H9 (cell line): ENCODE measurements around the gene FICD. TPM values are rescaled to one million over a fixed set of nuclear protein-coding genes. Genes with fewer than 3 reads are reported as not detected.

Experiments
- DNase-seq: peaks from one replicate; pipeline ENCODE4 v3.0.0-alpha.2; 2017
- H2AFZ ChIP-seq: one replicate; pipeline ENCODE4 v1.6.1; 2013; ENCODE audit warnings: mild to moderate bottlenecking, low read length, control low read depth, moderate library complexity
- H2AK5ac ChIP-seq: 2 replicates; pipeline ENCODE4 v1.6.1; 2013; ENCODE audit warnings: low read length, control low read depth, mixed read lengths; ENCODE audit not compliant: insufficient read length
- H2BK120ac ChIP-seq: one replicate; pipeline ENCODE4 v1.6.1; 2013; ENCODE audit warnings: low read depth, mild to moderate bottlenecking, low read length, control low read depth, inconsistent platforms; ENCODE audit not compliant: poor library complexity, severe bottlenecking
- H2BK12ac ChIP-seq: 2 replicates; pipeline ENCODE4 v1.6.1; 2013; ENCODE audit warnings: low read length, control low read depth, mixed read lengths, low read depth; ENCODE audit not compliant: insufficient read length
- H2BK15ac ChIP-seq: 2 replicates; pipeline ENCODE4 v1.6.1; 2013; ENCODE audit warnings: low read depth, low read length, control low read depth
- H2BK20ac ChIP-seq: one replicate; pipeline ENCODE4 v1.6.1; 2013; ENCODE audit warnings: low read depth, mild to moderate bottlenecking, low read length, control low read depth, inconsistent platforms; ENCODE audit not compliant: poor library complexity, severe bottlenecking
- H2BK5ac ChIP-seq: 2 replicates; pipeline ENCODE4 v1.6.1; 2013; ENCODE audit warnings: low read length, control low read depth, mixed read lengths; ENCODE audit not compliant: insufficient read length
- H3K14ac ChIP-seq: 2 replicates; pipeline ENCODE4 v1.6.1; 2013; ENCODE audit warnings: low read length, control low read depth; ENCODE audit not compliant: insufficient read depth
- H3K18ac ChIP-seq: 2 replicates; pipeline ENCODE4 v1.6.1; 2013; ENCODE audit warnings: low read depth, mild to moderate bottlenecking, mixed read lengths, low read length, control low read depth; ENCODE audit not compliant: insufficient read length
- H3K23ac ChIP-seq: 2 replicates; pipeline ENCODE4 v1.6.1; 2013; ENCODE audit warnings: low read length, control low read depth, mixed read lengths, low read depth; ENCODE audit not compliant: insufficient read length
- H3K23me2 ChIP-seq: 2 replicates; pipeline ENCODE4 v1.6.1; 2013; ENCODE audit warnings: low read depth, mild to moderate bottlenecking, mixed read lengths, low read length, control low read depth; ENCODE audit not compliant: insufficient read length, poor library complexity, severe bottlenecking
- H3K27ac ChIP-seq: 2 replicates; pipeline ENCODE4 v1.5.1; 2013; ENCODE audit warnings: low read length, control low read depth, mixed read lengths, low read depth; ENCODE audit not compliant: insufficient read length
- H3K27me3 ChIP-seq: 2 replicates; pipeline ENCODE4 v1.6.1; 2013; ENCODE audit warnings: low read length, control low read depth, inconsistent platforms; ENCODE audit not compliant: insufficient read depth
- H3K4ac ChIP-seq: 2 replicates; pipeline ENCODE4 v1.6.1; 2013; ENCODE audit warnings: low read depth, mild to moderate bottlenecking, control low read depth, inconsistent platforms, low read length, moderate library complexity
- H3K4me1 ChIP-seq: 2 replicates; pipeline ENCODE4 v1.6.1; 2013; ENCODE audit warnings: low read length, control low read depth, inconsistent platforms; ENCODE audit not compliant: insufficient read depth
- H3K4me2 ChIP-seq: 2 replicates; pipeline ENCODE4 v1.6.1; 2013; ENCODE audit warnings: low read length, control low read depth, mixed read lengths; ENCODE audit not compliant: insufficient read length, insufficient read depth
- H3K56ac ChIP-seq: 2 replicates; pipeline ENCODE4 v1.6.1; 2013; ENCODE audit warnings: low read depth, mild to moderate bottlenecking, mixed read lengths, low read length, control low read depth; ENCODE audit not compliant: insufficient read length
- H3K79me1 ChIP-seq: 2 replicates; pipeline ENCODE4 v1.6.1; 2013; ENCODE audit warnings: low read depth, mild to moderate bottlenecking, moderate library complexity, low read length, control low read depth, inconsistent platforms; ENCODE audit not compliant: insufficient read depth, poor library complexity, severe bottlenecking
- H3K79me2 ChIP-seq: 2 replicates; pipeline ENCODE4 v1.6.1; 2013; ENCODE audit warnings: low read length, control low read depth, inconsistent platforms; ENCODE audit not compliant: insufficient read depth
- H3K9ac ChIP-seq: 2 replicates; pipeline ENCODE4 v1.6.1; 2013; ENCODE audit warnings: low read length, control low read depth, mixed read lengths; ENCODE audit not compliant: insufficient read length; ENCODE audit errors: extremely low read depth
- H3K9me3 ChIP-seq: one replicate; pipeline ENCODE4 v1.6.1; 2013; ENCODE audit warnings: low read depth, low read length, inconsistent platforms; ENCODE audit not compliant: control insufficient read depth
- H3T11ph ChIP-seq: one replicate; pipeline ENCODE4 v1.6.1; 2013; ENCODE audit warnings: mild to moderate bottlenecking, low read length, control low read depth, inconsistent platforms
- H4K20me1 ChIP-seq: one replicate; pipeline ENCODE4 v1.6.1; 2013; ENCODE audit not compliant: control insufficient read depth, insufficient read length, insufficient read depth
- H4K5ac ChIP-seq: 2 replicates; pipeline ENCODE4 v1.6.1; 2013; ENCODE audit warnings: low read depth, mild to moderate bottlenecking, mixed read lengths, low read length, control low read depth; ENCODE audit not compliant: insufficient read length
- H4K8ac ChIP-seq: replicated peaks from 2 replicates; pipeline ENCODE4 v1.6.1; 2013; ENCODE audit warnings: low read length, control low read depth, mixed read lengths, low read depth; ENCODE audit not compliant: insufficient read length
- H4K91ac ChIP-seq: 2 replicates; pipeline ENCODE4 v1.6.1; 2013; ENCODE audit warnings: low read depth, mild to moderate bottlenecking, moderate library complexity, mixed read lengths, low read length, control low read depth; ENCODE audit not compliant: insufficient read length
- H3K27ac Mint-ChIP-seq, 3 experiments: 2 replicates in 2 of 3; 3 replicates in 1 of 3; pipeline ENCODE4 v1.8.0; 2020 to 2021; ENCODE audit warnings: mixed read lengths in 3 of 3, mild to moderate bottlenecking in 1 of 3, moderate library complexity in 1 of 3
- H3K27me3 Mint-ChIP-seq: 2 replicates; pipeline ENCODE4 v1.8.0; 2021; ENCODE audit warnings: low read depth, mild to moderate bottlenecking, moderate library complexity, mixed read lengths
- H3K36me3 Mint-ChIP-seq, 3 experiments: 2 replicates in 2 of 3; 3 replicates in 1 of 3; pipeline ENCODE4 v1.8.0; 2020 to 2021; ENCODE audit warnings: low read depth in 3 of 3, mixed read lengths in 3 of 3; ENCODE audit not compliant: insufficient read depth in 1 of 3
- H3K4me1 Mint-ChIP-seq, 2 experiments: 2 replicates each; pipeline ENCODE4 v1.8.0; 2020; ENCODE audit warnings: mixed read lengths in 2 of 2
- H3K4me3 Mint-ChIP-seq, 2 experiments: 2 replicates in 1 of 2; 3 replicates in 1 of 2; pipeline ENCODE4 v1.8.0; 2020 to 2021; ENCODE audit warnings: mild to moderate bottlenecking in 2 of 2, mixed read lengths in 2 of 2, moderate library complexity in 1 of 2
- H3K9me3 Mint-ChIP-seq, 2 experiments: 2 replicates in 1 of 2; 3 replicates in 1 of 2; pipeline ENCODE4 v1.8.0; 2020; ENCODE audit warnings: mild to moderate bottlenecking in 2 of 2, mixed read lengths in 2 of 2, moderate library complexity in 1 of 2
- WGBS: extraction: QIAGEN DNeasy Blood & Tissue Kit; methylation state at CpG from one replicate; pipeline ENCODE4 v1.1.7; 2013; ENCODE audit warnings: missing lambda C conversion rate, low lambda C conversion rate, mixed read lengths; ENCODE audit not compliant: insufficient read length; ENCODE audit errors: extremely low coverage; 5-methylcytosine and 5-hydroxymethylcytosine counted together
- total RNA-seq: library from RNA; stranded (reverse); gene quantifications from 2 replicates; pipeline ENCODE4 v1.2.1, GENCODE V29; 2021
- TF ChIP-seq, protein P1 (sequence below): fragments of 200-600 bp; sonication (generic); conservative IDR thresholded peaks from 3 replicates; pipeline ENCODE4 v1.8.0; 2021; ENCODE audit warnings: antibody characterized with exemption, mild to moderate bottlenecking

FICD gene
- total RNA-seq, 1 experiment from 2014 or later = 5.1 TPM

- TF ChIP-seq, protein P1, sequence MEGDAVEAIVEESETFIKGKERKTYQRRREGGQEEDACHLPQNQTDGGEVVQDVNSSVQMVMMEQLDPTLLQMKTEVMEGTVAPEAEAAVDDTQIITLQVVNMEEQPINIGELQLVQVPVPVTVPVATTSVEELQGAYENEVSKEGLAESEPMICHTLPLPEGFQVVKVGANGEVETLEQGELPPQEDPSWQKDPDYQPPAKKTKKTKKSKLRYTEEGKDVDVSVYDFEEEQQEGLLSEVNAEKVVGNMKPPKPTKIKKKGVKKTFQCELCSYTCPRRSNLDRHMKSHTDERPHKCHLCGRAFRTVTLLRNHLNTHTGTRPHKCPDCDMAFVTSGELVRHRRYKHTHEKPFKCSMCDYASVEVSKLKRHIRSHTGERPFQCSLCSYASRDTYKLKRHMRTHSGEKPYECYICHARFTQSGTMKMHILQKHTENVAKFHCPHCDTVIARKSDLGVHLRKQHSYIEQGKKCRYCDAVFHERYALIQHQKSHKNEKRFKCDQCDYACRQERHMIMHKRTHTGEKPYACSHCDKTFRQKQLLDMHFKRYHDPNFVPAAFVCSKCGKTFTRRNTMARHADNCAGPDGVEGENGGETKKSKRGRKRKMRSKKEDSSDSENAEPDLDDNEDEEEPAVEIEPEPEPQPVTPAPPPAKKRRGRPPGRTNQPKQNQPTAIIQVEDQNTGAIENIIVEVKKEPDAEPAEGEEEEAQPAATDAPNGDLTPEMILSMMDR = no peak
- H3T11ph ChIP-seq = no peak overlapping the region
- H4K20me1 ChIP-seq = no peaks in the 10 kb centered on the region
- no peak overlapping the region for H4K8ac ChIP-seq
- no peak overlapping the region for H3K18ac ChIP-seq
- no peak overlapping the region for H3K4ac ChIP-seq
- peaks cover 8% of the 10 kb centered on the region for H3K79me2 ChIP-seq
- H3K9ac ChIP-seq = no peak overlapping the region
- peaks cover 19 to 59% (median 56%) of the 10 kb centered on the region in 3 experiments; a peak in 6 of 7 replicates for H3K36me3 Mint-ChIP-seq
- H3K14ac ChIP-seq = no peak overlapping the region
- H4K91ac ChIP-seq = no peak overlapping the region
- H3K4me2 ChIP-seq = no peak overlapping the region
- H3K9me3 ChIP-seq = no peaks in the 10 kb centered on the region
- no peaks in the 10 kb centered on the region for H3K27me3 Mint-ChIP-seq
- H2BK12ac ChIP-seq = no peak overlapping the region
- no peak overlapping the region for H2AK5ac ChIP-seq
- H3K27ac ChIP-seq = no peak overlapping the region
- no peak overlapping the region for H2BK15ac ChIP-seq
- H3K4me3 Mint-ChIP-seq = no peak overlapping the region
- no peak overlapping the region for H2BK20ac ChIP-seq
- H3K56ac ChIP-seq = no peak overlapping the region
- no peaks in the 10 kb centered on the region for H3K79me1 ChIP-seq
- no peak for DNase-seq
- no CpG with 5 or more reads among the region's 3 CpGs for WGBS
- peaks cover 0 to 3% of the 10 kb centered on the region in 2 experiments; a peak in 2 of 5 replicates for H3K9me3 Mint-ChIP-seq
- H3K23ac ChIP-seq = no peak overlapping the region
- H3K4me1 ChIP-seq = no peaks in the 10 kb centered on the region
- H2BK120ac ChIP-seq = no peak overlapping the region
- peaks cover 10 to 11% of the 10 kb centered on the region in 2 experiments; a peak in 3 of 4 replicates for H3K4me1 Mint-ChIP-seq
- H3K27me3 ChIP-seq = no peaks in the 10 kb centered on the region
- no peak overlapping the region for H2BK5ac ChIP-seq
- H3K23me2 ChIP-seq = peaks cover 17% of the 10 kb centered on the region
- no peak overlapping the region for H2AFZ ChIP-seq
- no peak overlapping the region for H3K27ac Mint-ChIP-seq
- no peak overlapping the region for H4K5ac ChIP-seq
These were observed 50.1 kb downstream of the FICD start for GRCh38 chr12:108565146-108565545.
